H1 (cell line): ENCODE results near the gene ZNF396. TPM values are rescaled to one million over a fixed set of nuclear protein-coding genes. Genes with fewer than 3 reads are reported as not detected.
A peak's percentile ranks its signal among the peaks of the same experiment; 100 is the strongest.

Experiments
- CTCF ChIA-PET: fragments of 300-600 bp; sonication (Branson Sonifier 250); formaldehyde crosslinking; loops from one replicate; lab custom pipeline; 2021; ENCODE audit not compliant: partially characterized antibody; lab: Charles Lee
- POLR2A ChIA-PET: fragments of 300-600 bp; sonication (Branson Sonifier 250); formaldehyde crosslinking; loops from one replicate; lab custom pipeline; 2021; ENCODE audit warnings: inconsistent platforms; ENCODE audit not compliant: partially characterized antibody; lab: Charles Lee
- DNase-seq, 2 experiments: peaks; one replicate each; pipeline versions ENCODE4 v3.0.0 to v3.0.0-alpha.2; 2010 to 2022; ENCODE audit warnings: low spot score in 2 of 2, low read depth in 1 of 2, mixed read lengths in 1 of 2
- FAIRE-seq: peaks from 2 replicates; lab custom pipeline; 2011; peaks lifted over from hg19 to GRCh38; lab: Jason Lieb, UNC
- H2AFZ ChIP-seq: 2 replicates; pipeline ENCODE4 v1.8.1; 2012; ENCODE audit warnings: low read length, inconsistent platforms
- H2AK5ac ChIP-seq: 2 replicates; pipeline ENCODE4 v1.6.1; 2013; ENCODE audit warnings: low read depth, low read length
- H2BK120ac ChIP-seq: replicated peaks from 2 replicates; pipeline ENCODE3; 2013; ENCODE audit warnings: low read depth, low read length, inconsistent platforms
- H2BK12ac ChIP-seq: 2 replicates; pipeline ENCODE4 v1.6.1; 2013; ENCODE audit warnings: low read depth, low read length
- H2BK15ac ChIP-seq: 2 replicates; pipeline ENCODE4 v1.6.1; 2013; ENCODE audit warnings: low read length
- H2BK20ac ChIP-seq: 2 replicates; pipeline ENCODE4 v1.6.1; 2013; ENCODE audit warnings: low read length
- H2BK5ac ChIP-seq: 2 replicates; pipeline ENCODE4 v1.6.1; 2013; ENCODE audit warnings: low read depth, low read length
- H3K14ac ChIP-seq: 2 replicates; pipeline ENCODE4 v1.6.1; 2013; ENCODE audit warnings: inconsistent platforms; ENCODE audit not compliant: insufficient read length
- H3K18ac ChIP-seq: 2 replicates; pipeline ENCODE4 v1.6.1; 2013; ENCODE audit warnings: low read length; ENCODE audit errors: extremely low read depth
- H3K23ac ChIP-seq: 2 replicates; pipeline ENCODE4 v1.6.1; 2013; ENCODE audit warnings: inconsistent platforms; ENCODE audit not compliant: insufficient read length
- H3K23me2 ChIP-seq: 2 replicates; pipeline ENCODE4 v1.6.1; 2013; ENCODE audit warnings: low read depth, low read length
- H3K27ac ChIP-seq: 2 replicates; pipeline ENCODE4 v1.6.1; 2011; ENCODE audit warnings: low read depth, low read length, inconsistent platforms
- H3K27me3 ChIP-seq, 4 experiments: replicated peaks in 1 of 4; 1 replicate in 1 of 4; 2 replicates in 3 of 4; pipeline versions ENCODE4 v1.6.1 to v1.8.1; 2011 to 2013; ENCODE audit warnings: low read length in 3 of 4, mild to moderate bottlenecking in 3 of 4, inconsistent platforms in 2 of 4, mixed read lengths in 2 of 4, moderate library complexity in 1 of 4; ENCODE audit not compliant: control insufficient read depth in 3 of 4, insufficient read depth in 3 of 4; ENCODE audit errors: extremely low read depth in 1 of 4
- H3K36me3 ChIP-seq, 4 experiments: 2 replicates each; pipeline versions ENCODE4 v1.6.1 to v1.8.1; 2011 to 2013; ENCODE audit warnings: mild to moderate bottlenecking in 4 of 4, low read length in 3 of 4, moderate library complexity in 2 of 4, control low read depth in 1 of 4, inconsistent platforms in 1 of 4; ENCODE audit not compliant: insufficient read depth in 4 of 4, control insufficient read depth in 2 of 4
- H3K4ac ChIP-seq: replicated peaks from 2 replicates; pipeline ENCODE3; 2013; ENCODE audit warnings: low read length, low read depth, mixed read lengths, inconsistent platforms; ENCODE audit not compliant: insufficient read length
- H3K4me1 ChIP-seq, 4 experiments: replicated peaks in 1 of 4; 1 replicate in 1 of 4; 2 replicates in 3 of 4; pipeline versions ENCODE4 v1.6.1 to v1.8.1; 2011 to 2013; ENCODE audit warnings: low read length in 3 of 4, inconsistent platforms in 2 of 4, mixed read lengths in 1 of 4; ENCODE audit not compliant: insufficient read depth in 4 of 4, control insufficient read depth in 3 of 4
- H3K4me2 ChIP-seq, 2 experiments: 2 replicates each; pipeline versions ENCODE4 v1.6.1 to v1.8.1; 2011 to 2013; ENCODE audit warnings: low read depth in 2 of 2, low read length in 2 of 2, control low read depth in 1 of 2, inconsistent platforms in 1 of 2, mild to moderate bottlenecking in 1 of 2; ENCODE audit not compliant: insufficient read depth in 1 of 2
- H3K4me3 ChIP-seq, 4 experiments: fragments of 200-600, 300-600 bp in 1 of 4; sonication (generic), shearing (Covaris generic), sonication (Bioruptor Twin) in 1 of 4; 2 replicates each; pipeline versions ENCODE4 v1.5.1 to v1.8.1; 2011 to 2016; ENCODE audit warnings: low read length in 4 of 4, low read depth in 3 of 4, control low read depth in 2 of 4, inconsistent platforms in 2 of 4, mild to moderate bottlenecking in 2 of 4, mixed read lengths in 1 of 4, moderate library complexity in 1 of 4; ENCODE audit not compliant: insufficient read depth in 2 of 4; ENCODE audit errors: extremely low read depth in 1 of 4
- H3K56ac ChIP-seq: replicated peaks from 2 replicates; pipeline ENCODE3; 2013; ENCODE audit warnings: low read depth, mild to moderate bottlenecking, mixed read lengths, low read length, inconsistent platforms; ENCODE audit not compliant: insufficient read length
- H3K79me1 ChIP-seq: 2 replicates; pipeline ENCODE4 v1.6.1; 2013; ENCODE audit warnings: low read depth, low read length, control low read depth
- H3K79me2 ChIP-seq, 2 experiments: 2 replicates each; pipeline versions ENCODE4 v1.6.1 to v1.8.1; 2012 to 2013; ENCODE audit warnings: low read length in 2 of 2, mild to moderate bottlenecking in 2 of 2, inconsistent platforms in 1 of 2; ENCODE audit not compliant: insufficient read depth in 2 of 2, control insufficient read depth in 1 of 2
- H3K9ac ChIP-seq, 4 experiments: replicated peaks in 1 of 4; 1 replicate in 1 of 4; 2 replicates in 3 of 4; pipeline versions ENCODE4 v1.6.1 to v1.8.1; 2011 to 2013; ENCODE audit warnings: low read depth in 3 of 4, low read length in 3 of 4, control low read depth in 2 of 4, mild to moderate bottlenecking in 2 of 4, moderate library complexity in 2 of 4, inconsistent platforms in 1 of 4; ENCODE audit errors: extremely low read depth in 1 of 4
- H3K9me3 ChIP-seq, 2 experiments: 2 replicates each; pipeline versions ENCODE4 v1.6.1 to v1.8.1; 2012 to 2013; ENCODE audit warnings: mild to moderate bottlenecking in 2 of 2, moderate library complexity in 2 of 2, control low read depth in 1 of 2, inconsistent platforms in 1 of 2, low read depth in 1 of 2, low read length in 1 of 2, mixed read lengths in 1 of 2; ENCODE audit not compliant: insufficient read depth in 2 of 2
- H4K20me1 ChIP-seq, 2 experiments: replicated peaks in 1 of 2; 2 replicates each; pipeline versions ENCODE3 to v1.8.1; 2011 to 2013; ENCODE audit warnings: inconsistent platforms in 2 of 2, low read length in 2 of 2, mild to moderate bottlenecking in 1 of 2; ENCODE audit not compliant: insufficient read depth in 2 of 2, control insufficient read depth in 1 of 2
- H4K5ac ChIP-seq: 2 replicates; pipeline ENCODE4 v1.6.1; 2013; ENCODE audit warnings: low read length, low read depth, mixed read lengths, inconsistent platforms; ENCODE audit not compliant: insufficient read length
- H4K8ac ChIP-seq: 2 replicates; pipeline ENCODE4 v1.8.0; 2013; ENCODE audit warnings: mild to moderate bottlenecking, moderate library complexity, low read length, inconsistent platforms; ENCODE audit not compliant: insufficient read depth; ENCODE audit errors: extremely low read depth
- H4K91ac ChIP-seq: replicated peaks from 2 replicates; pipeline ENCODE3; 2013; ENCODE audit warnings: low read length, mixed read lengths, inconsistent platforms; ENCODE audit not compliant: insufficient read length
- CTBP2 ChIP-seq: IDR thresholded peaks from 2 replicates; pipeline ENCODE4 v1.7.0; 2011; ENCODE audit warnings: borderline replicate concordance, mild to moderate bottlenecking, moderate library complexity, mixed read lengths, low read length; ENCODE audit not compliant: insufficient read depth, insufficient read length
- EP300 ChIP-seq, 2 experiments: IDR thresholded peaks; 1 replicate in 1 of 2; 2 replicates in 1 of 2; pipeline ENCODE4 v1.6.1; 2011 to 2012; ENCODE audit warnings: low read depth in 2 of 2, low read length in 2 of 2, mild to moderate bottlenecking in 2 of 2, borderline replicate concordance in 1 of 2, inconsistent platforms in 1 of 2, moderate library complexity in 1 of 2
- HDAC6 ChIP-seq: IDR thresholded peaks from one replicate; pipeline ENCODE4 v1.7.1; 2012; ENCODE audit warnings: low read depth, mild to moderate bottlenecking, inconsistent platforms, low read length, moderate library complexity
- KDM1A ChIP-seq: fragments of 200-600, 300-600 bp; sonication (generic); IDR thresholded peaks from 2 replicates; pipeline ENCODE4 v1.7.1; 2016; ENCODE audit warnings: mild to moderate bottlenecking, low read length, borderline replicate concordance
- SRF ChIP-seq: IDR thresholded peaks from 2 replicates; pipeline ENCODE4 v1.6.1; 2011; ENCODE audit warnings: mild to moderate bottlenecking, low read depth, low read length, moderate library complexity
- TCF12 ChIP-seq: IDR thresholded peaks from 2 replicates; pipeline ENCODE4 v1.6.1; 2011; ENCODE audit warnings: low read depth, mild to moderate bottlenecking, low read length
- WGBS, 2 experiments: shearing (Covaris generic) in 1 of 2; methylation state at CpG; one replicate each; pipeline versions ENCODE4 v1.1.6 to v1.1.7; 2013 to 2015; ENCODE audit warnings: low lambda C conversion rate in 2 of 2, mixed read lengths in 2 of 2, inconsistent platforms in 1 of 2, low coverage in 1 of 2, missing lambda C conversion rate in 1 of 2; ENCODE audit not compliant: insufficient replicate concordance in 2 of 2, insufficient coverage in 1 of 2, insufficient read length in 1 of 2; ENCODE audit errors: extremely low coverage in 1 of 2, missing lambda C conversion rate in 1 of 2; 5-methylcytosine and 5-hydroxymethylcytosine counted together
- polyA plus RNA-seq, 7 experiments: library from polyadenylated mRNA; depleted of rRNA in 3 of 7; stranded (reverse) in 5 of 7; unstranded in 2 of 7; fragments of >200 nt in 5 of 7; fragments of 200-250 nt in 2 of 7; gene quantifications; 1 replicate in 5 of 7; 2 replicates in 1 of 7; 4 replicates in 1 of 7; pipeline versions ENCODE4 v1.2.1 to v1.2.3, GENCODE V29; 2011 to 2013; ENCODE audit warnings: missing spikeins in 2 of 7, mixed read lengths in 2 of 7
- total RNA-seq: library from RNA; stranded (reverse); fragmentation: NEBNext Ultra II Directional; extraction: Animal tissue kit (Norgen Biotek cat#: 25700); gene quantifications from 2 replicates; pipeline ENCODE4 v1.2.1, GENCODE V29; 2021
- TF ChIP-seq, protein P1 (sequence below): IDR thresholded peaks from 2 replicates; pipeline ENCODE4 v1.6.1; 2011; ENCODE audit warnings: low read depth, mild to moderate bottlenecking, low read length; ENCODE audit not compliant: insufficient read depth

Gene ZNF396
- total and polyA plus RNA-seq, 2 of the 8 experiments (the other 6 are each of a cell fraction or from before 2014, with no cell fraction given) = 0.44 to 0.74 TPM

- H4K8ac ChIP-seq = no peak overlapping the region
- H2BK20ac ChIP-seq = no peak overlapping the region
- peak overlapping the region; percentile 26 to 34; a peak in 3 of 4 replicates for H3K4me2 ChIP-seq
- H2AFZ ChIP-seq = no peak overlapping the region
- H3K56ac ChIP-seq = no peak overlapping the region
- no peaks in the 10 kb centered on the region for H3K79me2 ChIP-seq
- H3K27ac ChIP-seq = no peak overlapping the region
- no peak overlapping the region for H3K18ac ChIP-seq
- no peaks in the 10 kb centered on the region for H3K79me1 ChIP-seq
- DNase-seq = no peak
- FAIRE-seq = peak; percentile 81
- no peak overlapping the region for H2BK12ac ChIP-seq
- H3K4ac ChIP-seq = no peak overlapping the region
- H4K91ac ChIP-seq = no peak overlapping the region
- no peaks in the 10 kb centered on the region for H3K9me3 ChIP-seq
- POLR2A ChIA-PET = interaction anchor here (0.8 to 1.8 kb wide), 8 partner anchors 8 to 36 kb away, joined by 3 to 6 read pairs (median 4); partner anchors contain the start of genes ZNF24 and ZSCAN30
- no peaks in the 10 kb centered on the region for H3K23me2 ChIP-seq
- no peak overlapping the region for H3K23ac ChIP-seq
- peak overlapping the region in 1 of 4 experiments; percentile 7; a peak in 1 of 8 replicates for H3K4me3 ChIP-seq
- no peak overlapping the region for H3K9ac ChIP-seq
- H4K20me1 ChIP-seq = no peaks in the 10 kb centered on the region
- 29% methylated on average over 2 of the region's 2 CpGs; no CpG with 5 or more reads in 1 of the 2 experiments for WGBS, 2 experiments
- no peak overlapping the region for H2AK5ac ChIP-seq
- no peaks in the 10 kb centered on the region for H3K36me3 ChIP-seq
- H3K4me1 ChIP-seq = peaks cover 0 to 2% (median 0%) of the 10 kb centered on the region in 4 experiments; a peak in 2 of 7 replicates
- no peaks in the 10 kb centered on the region for H3K27me3 ChIP-seq
- no peak overlapping the region for H2BK15ac ChIP-seq
- CTCF ChIA-PET = no interaction called here
- no peak overlapping the region for H3K14ac ChIP-seq
- H2BK120ac ChIP-seq = no peak overlapping the region
- no peak overlapping the region for H2BK5ac ChIP-seq
- H4K5ac ChIP-seq = peak overlapping the region; percentile 74
- TF ChIP-seq TCF12 (no peak), KDM1A (no peak), HDAC6 (no peak), SRF (no peak), EP300 (IDR thresholded peaks at IDR 0.05; ENCODE audit: borderline replicate concordance in 1 of 2, low read depth in 2 of 2, low read length in 2 of 2) (no peak), CTBP2 (no peak)
- TF ChIP-seq, protein P1, sequence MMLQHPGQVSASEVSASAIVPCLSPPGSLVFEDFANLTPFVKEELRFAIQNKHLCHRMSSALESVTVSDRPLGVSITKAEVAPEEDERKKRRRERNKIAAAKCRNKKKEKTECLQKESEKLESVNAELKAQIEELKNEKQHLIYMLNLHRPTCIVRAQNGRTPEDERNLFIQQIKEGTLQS = no peak
Observed at GRCh38 chr18:35324926-35325655, 52.0 kb downstream of the ZNF396 start.
